Ramos (cell line): ENCODE results near the gene FECH.

ENCODE experiments used
- in situ Hi-C: fragments of 300-500 bp; cut with MboI; formaldehyde crosslinking; loops from one replicate; pipeline ENCODE4 v1.14.3; 2022; ENCODE audit warnings: low sequenced_read_pairs; ENCODE audit not compliant: unreplicated experiment

The FECH gene

DNA sequence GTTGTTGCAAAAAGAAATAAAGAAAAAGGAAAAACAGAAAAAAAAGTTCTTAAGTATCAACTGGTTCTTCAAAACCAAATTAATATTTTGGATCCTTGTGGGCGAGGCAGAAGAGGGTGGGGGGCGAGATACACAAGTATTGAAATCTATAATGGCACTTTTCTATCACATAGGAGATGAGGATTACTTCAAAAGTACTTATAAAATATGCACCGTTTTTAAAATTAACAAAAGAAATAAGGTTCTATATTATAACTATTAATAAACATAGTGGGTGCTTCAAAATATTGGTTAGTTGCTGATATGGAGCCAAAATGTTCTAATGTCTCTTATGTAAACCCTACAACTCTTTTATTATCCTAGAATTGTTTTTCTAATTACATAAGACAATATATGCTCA lies 2.1 kb downstream of the FECH start:
- in situ Hi-C loops: no loop called here

DNA sequence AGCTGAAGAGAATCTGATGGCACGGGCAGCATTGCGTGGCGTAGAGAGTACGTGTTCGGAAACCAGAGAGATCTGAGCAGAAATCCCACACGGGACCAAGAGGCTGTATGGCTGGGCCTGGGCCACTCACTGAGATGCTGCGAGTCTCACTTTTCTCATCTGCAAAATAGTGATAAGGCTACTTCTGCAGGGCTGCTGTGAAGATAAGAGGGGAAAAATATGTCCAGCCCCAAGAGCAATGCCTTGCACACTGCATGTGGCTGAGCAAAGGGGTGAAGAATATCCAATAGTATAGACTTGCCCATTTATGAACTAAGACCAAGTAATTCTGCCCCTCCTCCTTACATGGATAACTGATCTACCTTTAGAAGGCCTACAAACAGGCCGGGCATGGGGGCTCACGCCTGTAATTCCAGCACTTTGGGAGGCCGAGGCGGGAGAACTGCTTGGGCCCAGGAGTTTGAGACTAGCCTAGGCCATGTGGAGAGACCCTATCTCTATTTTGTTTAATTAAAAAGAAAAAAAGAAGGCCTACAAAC lies 3.1 kb downstream of the FECH start:
- in situ Hi-C loops: no loop called here

DNA sequence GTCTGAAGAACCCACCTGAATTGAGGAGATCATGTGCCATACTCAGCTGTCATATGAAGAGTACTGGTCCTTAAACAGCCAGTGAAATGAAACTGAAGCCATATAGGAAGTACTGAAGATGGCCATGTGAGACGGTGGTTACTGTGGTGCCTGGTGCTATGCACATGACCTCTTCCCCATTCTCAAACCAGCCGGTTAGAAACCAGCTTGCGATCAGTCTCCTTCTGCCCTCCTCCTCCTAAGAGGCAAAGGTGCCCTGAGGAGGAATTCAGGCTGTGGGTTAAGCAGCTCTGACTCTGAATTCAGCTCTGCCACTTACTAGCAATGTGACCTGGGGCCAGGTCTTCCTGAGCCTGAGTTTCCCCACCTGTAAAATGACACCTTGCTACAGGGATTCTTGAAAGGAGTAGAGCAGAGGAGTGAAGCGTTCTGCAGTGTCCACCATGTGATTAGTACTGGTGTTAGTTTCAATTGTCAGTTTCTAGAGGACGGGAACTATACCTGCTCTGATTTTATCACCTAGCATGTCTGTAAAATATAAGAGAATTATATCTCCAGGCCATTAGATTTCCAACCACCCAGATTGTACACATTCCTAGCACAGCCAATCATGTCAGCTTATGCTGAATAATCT lies 5.1 kb downstream of the FECH start:
- in situ Hi-C loops: no loop called here

DNA sequence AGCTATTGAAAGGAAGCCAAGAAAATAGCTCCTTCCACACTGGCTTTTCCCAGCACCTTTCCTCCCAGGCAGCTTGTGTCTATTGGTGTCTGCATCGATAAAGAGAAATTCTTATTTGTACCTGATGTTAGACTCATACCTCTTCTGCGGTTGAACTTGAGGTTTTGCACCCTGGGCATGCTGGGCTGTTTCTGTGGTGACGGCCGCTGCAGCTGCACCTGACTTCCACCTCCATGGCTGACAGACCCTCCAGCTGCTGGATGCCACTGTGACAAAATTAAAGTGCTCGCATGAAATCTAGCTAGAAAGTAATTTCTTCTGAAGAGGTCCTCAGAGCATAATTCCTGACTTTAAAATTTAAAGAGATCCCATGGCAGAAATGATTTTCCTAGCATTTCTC lies 6.6 kb downstream of the FECH start:
- in situ Hi-C loops: no loop called here

DNA sequence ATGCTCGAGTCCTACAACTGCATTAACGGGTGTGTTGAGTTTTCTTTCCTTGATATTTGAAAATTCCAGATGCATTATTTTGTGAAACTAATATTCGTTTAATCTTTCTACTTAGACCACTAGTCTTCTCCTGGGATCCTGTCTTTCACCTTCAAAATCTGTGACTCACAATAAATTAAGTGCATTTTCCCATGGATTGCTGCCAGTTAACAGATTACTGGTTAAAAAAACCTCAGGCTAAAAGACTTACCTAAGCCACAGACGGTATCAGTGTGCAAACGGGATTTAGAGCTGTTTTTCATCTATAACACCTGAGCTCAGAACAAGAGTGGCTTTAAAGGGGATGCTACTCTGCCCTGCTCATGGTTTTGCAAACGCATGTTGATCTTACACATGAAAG lies 10.2 kb downstream of the FECH start:
- in situ Hi-C loops: no loop called here

DNA sequence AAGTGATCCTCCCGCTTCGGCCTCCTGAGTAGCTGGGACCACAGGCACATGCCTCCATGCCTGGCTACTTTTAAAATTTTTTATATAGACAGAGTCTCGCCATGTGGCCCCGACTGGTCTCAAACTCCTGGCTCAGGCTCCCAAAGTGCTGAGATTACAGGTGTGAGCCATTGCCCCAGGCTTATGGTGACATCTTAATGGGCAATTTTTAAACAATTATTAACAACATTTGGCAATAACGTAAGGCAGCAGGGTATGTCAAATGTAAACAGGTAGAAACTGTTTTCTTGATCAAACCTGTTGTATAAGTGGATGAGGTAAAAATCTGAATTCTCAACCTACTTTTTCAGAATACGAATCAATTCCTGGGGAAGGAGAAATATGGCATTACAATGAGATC lies 11.0 kb downstream of the FECH start:
- in situ Hi-C loops: no loop called here

DNA sequence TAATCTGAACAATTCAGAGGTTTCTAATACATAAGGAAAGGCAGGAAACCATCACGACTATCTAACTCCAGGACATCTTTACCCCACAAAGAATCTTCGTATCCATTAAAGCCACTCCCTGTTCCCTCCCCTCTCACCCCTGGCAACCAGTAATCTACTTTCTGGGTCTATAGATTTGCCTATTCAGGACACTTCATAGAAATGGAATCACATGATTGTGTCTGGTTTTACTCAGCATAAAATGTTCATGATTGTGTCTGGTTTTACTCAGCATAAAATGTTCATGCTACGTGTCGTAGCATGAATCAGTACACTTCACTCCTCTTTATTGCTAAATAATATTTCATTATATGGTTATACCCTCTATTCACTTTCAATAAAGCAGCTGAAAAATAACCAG lies 11.6 kb downstream of the FECH start:
- in situ Hi-C loops: no loop called here

DNA sequence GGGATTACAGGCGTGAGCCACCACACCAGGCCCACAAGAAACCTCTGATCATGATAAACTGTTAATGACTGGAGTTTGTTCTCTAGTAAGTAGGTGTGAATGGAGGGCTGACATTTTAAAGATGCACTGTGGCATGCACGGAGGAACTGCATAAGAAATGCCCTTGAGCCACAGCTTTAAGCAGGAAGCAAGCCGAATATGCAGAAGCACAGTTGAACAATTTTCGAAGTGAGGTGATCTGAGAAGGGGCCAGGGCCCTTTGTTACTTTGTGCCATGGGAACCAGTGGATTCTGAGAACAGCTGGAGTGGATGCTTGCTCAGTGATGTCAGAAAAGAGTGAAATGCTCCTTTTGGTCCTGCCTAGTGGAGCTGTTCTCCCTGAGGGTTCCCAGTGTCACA lies 16.3 kb downstream of the FECH start:
- in situ Hi-C loops: no loop called here

DNA sequence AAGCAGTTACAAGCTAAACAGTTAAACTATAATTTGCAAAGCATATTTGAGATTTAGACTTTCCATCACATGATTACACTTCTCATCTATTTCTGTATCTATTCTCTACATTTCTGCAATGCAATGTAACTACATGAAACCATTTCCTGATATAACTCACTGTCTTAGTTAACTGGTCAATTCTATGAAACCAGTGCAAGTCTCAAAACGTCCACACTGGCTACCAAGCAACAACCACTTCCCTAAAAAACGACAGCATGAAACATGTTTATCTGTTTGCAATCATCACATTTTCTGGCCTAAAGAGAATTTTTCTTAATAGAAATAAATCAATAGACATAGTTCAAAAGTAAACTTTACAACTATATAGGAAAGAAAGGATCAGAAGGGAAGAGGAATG lies 17.4 kb downstream of the FECH start:
- in situ Hi-C loops: no loop called here

DNA sequence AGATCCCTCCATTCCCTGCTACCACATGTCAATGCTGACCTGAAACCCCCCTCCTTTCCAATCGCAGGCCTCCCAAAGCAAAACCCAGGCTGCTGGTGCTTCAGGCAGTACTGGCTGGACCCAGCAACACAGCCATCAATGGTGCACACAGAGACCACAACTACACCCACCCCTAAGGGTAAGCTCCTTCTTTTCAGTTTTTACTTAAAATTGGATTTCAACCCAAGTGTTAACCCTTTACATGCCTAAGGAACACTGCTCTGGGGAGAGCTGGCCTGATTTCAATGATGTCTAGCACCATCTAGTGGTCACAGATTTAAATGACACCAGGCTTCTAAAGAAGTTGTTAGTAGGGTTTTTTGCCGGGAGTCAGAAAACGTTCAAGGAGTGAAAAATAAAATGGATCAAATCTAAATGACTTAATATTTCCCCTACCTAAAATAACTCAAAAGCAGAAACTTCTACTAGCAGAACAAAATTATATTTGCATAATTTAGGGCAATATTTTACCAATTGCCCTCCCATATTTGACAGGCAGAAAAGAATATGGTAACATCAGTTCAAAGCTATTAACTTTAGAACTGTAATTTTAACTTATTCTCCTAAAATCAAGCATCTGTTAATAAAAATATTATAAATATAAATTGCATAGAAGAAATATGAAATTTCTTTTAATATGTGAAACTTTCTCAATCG lies 24.6 kb downstream of the FECH start:
- in situ Hi-C loops: no loop called here

DNA sequence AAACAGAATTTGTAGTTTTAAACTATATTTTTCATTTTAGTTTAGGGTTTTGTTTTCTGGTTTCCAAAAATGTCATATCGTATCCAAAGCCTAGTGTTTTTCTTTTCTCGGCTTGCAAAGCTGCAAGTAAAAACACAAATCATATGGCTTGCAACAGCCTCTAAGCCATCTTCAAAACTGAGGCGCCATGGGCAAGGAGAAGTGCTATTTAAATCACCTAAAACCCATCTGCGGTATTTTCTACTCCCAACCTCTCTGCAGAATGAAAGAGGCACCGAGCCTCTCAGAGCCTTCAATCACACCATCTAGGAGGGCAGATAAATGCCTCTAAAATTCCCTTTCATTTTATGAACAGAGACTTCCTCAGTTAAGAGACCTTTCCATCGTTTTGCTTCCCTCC lies 25.2 kb downstream of the FECH start:
- in situ Hi-C loops: no loop called here

DNA sequence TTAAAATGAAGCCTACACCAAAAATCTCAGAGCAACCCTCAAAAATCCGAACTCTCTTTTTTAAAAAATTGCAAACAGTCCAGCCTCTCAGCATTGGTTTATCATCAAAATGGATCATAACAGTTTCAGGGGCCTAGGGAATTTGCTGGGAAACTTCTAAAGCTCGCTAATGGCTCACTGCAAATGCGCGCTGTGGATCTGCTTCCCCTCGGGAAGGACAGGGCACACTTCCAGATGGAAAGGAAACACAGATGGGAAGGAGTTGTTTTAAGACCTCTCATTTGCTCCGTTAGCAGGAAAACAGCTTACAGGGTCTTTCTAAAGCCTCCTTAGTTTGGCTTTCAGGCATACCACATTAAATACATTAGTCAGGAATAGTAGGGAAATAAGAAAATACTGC lies 27.2 kb downstream of the FECH start:
- in situ Hi-C loops: no loop called here

DNA sequence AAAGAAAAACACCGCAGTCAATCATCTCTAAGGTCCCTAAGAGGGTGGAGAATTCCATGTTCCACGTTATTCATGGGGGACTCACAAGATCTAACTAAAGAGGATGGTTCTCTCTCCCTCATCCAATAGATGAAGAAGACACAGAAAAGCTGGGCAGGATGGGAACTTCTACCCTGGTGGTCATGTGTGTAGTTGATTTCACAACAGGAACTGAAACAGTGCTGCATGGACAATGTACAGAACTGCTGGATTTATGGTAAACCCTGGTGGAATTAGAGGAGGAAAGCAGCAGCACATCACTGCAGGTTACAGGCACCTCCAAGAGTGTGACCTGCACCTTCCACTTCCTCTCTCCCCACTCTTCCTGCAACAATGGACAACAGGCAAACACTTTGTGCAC lies 31.4 kb downstream of the FECH start:
- in situ Hi-C loops: no loop called here

DNA sequence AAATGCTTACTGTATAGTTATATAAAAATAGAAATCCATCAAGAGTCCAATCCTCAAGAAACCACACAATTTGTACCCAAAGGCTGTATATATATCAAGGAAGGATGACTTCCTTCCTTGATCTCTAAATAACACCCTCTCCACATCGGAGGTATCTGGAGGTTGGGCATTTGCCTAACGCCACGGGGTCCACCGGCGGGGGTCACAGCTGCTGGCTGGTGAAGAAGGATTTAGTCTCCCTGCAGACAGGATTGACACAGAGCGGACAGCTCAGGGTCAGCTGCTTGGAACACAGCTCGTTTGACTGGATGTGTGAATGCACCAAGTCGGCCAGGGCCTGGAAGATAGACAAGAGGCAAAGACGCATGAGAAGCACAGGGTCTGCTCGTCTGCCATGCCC lies 36.0 kb downstream of the FECH start:
- in situ Hi-C loops: no loop called here

DNA sequence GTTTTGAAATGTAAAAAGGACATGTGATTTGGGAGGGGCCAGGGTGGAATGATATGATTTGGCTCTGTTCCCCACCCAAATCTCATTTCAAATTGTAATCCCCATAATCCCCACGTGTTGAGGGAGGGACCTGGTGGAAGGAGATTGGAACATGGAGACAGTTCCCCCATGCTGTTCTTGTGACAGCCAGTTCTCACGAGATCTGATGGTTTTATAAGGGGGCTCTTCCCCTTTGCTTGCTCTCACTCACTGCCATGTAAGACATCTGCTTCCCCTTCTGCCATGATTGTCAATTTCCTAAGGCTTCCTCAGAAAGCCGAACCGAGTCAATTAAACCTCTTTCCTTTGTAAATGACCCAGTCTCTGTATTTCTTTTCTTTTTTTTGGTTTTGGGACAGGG lies 39.2 kb downstream of the FECH start:
- in situ Hi-C loops: no loop called here

DNA sequence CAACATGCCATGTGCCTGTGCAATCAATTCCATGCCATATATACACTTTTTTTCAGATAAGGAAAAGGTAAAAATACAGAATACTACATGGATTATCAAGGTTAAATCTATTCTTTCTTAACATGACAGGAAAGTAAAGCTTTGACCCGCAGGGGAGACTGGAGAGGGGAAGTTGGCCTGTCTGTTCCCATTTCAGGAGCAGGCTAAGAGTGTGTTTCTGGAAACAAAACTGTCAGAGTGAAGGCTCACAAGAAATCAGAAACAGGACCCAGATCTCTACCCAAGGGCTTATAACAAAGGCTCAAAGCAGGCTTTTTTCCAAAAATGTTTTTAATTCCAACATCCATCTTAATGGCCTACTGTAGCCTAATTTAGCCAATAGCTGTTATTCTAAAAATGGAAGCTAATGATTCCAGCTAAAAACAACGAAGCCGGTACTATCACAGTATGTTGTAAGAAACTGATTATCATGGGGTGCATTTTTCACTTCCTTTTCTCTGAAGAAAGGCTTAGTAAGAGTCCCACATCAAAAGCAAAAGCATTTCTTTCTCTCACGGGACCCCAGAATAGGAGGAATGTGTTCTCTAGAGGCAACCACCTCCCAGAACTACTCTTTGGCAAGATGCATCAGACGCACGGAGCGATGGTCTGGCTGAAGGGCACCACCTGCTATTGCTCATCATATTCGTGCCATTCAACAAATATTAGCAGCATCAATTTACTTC lies 41.4 kb downstream of the FECH start:
- in situ Hi-C loops: no loop called here

DNA sequence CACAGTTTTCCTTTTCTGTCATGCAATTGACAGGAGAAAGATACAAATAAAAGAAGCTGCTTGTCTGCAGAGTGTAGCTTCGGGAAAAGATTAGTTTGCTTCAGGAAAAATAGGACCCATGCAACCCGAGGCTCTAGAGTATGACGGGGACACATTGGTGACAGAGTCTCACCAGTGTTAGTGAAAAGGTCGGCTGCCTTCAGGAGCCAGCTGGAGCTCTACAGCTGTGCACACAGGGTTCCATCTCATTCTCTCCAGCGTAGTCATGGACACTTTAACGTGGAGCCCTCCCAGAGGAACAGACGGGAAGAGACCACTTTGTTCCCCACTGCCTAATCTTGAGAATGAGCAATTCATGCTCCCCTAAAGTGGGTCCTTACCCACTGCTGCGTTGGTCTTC lies 42.9 kb downstream of the FECH start:
- in situ Hi-C loops: no loop called here

DNA sequence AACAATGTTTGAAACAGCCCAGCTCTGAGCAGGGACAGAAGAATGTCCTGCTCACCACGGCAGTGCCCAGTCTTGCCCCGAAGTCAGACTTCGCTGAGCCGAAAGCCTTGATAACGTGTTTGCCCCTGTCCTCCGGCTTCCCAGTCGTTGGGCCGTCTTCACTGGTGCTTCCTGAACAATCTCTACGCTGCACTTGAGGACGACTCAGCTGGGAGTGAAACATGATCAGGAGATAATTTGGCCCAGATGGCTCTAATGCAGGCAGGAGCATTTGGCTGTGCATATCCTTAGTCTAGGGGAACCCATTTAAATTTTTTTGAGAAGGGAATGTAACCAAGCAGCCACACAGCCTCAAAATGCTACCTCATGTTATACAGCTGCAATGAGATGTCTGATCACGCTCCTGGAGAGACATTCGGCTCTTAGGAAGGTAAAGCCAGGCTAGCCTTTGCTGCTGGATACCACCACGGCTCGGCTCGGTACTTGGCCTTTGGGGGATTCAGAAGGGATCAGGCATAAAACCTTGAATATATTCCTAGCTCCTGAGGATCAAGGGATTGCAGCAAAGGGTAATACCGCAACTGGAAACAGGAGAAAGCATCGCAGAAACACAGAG lies 43.6 kb downstream of the FECH start:
- in situ Hi-C loops: no loop called here

DNA sequence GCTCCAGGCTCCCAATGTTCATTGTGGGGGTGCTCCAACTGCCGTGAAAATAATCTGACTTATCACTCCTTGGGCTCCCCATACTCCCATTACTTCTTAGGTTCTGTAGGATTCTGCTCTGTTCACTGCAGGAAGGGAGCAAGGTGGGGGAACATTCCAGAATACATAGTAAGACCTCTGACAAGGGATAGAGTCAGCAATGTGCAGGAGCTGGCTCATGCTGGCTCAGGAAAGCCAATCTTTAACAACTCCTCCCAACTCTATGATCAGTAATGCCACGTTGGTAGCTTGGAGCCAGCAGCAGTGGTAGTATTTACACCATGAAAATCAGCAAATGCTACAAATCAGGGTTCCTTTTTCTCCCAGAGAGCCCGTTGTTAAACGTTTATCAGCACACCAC lies 44.4 kb downstream of the FECH start:
- in situ Hi-C loops: no loop called here

DNA sequence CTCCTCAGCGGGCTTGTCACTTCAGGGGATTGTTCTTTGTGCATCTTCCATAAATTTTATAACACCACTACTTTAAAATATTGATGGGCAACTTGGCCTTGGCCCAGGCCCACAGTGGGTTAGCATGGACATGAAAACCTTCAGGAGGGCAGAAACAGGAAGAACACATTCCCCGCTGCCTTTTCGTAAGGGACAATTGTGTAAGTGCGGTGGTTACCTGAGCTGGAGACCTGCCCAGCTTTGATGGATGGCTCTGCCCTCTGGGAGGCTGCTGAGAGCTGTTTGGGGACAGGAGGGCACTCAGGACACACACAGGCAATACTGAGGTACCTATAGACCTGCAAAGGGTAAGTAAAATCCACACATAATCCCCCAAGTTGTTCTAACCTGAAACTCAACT lies 46.8 kb downstream of the FECH start:
- in situ Hi-C loops: no loop called here

DNA sequence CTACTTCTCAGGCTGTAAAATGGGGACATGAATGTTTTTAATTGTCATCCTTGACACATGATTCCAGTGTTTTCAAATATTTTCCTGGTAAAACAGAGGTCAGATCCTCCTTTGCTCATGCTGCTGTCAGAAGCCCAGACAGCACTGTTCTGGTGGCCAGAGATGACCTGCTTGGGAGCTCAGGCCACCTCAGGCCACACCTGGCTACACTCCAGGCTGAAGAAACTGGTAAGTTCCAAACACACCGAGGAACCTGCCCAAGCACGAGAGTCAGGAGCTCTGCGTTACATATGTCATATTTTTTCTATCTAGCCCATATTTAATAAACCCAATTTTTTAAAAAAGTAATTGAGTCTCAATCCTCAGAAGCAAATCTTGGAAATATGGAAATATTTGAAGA lies 47.9 kb downstream of the FECH start:
- in situ Hi-C loops: no loop called here
